NCI-H128 (cell line): ENCODE measurements around the gene CNTNAP3.
"Not testable (repeated sequence)": the region's sequence is repeated elsewhere in the genome, so short reads cannot be mapped to it uniquely, and the experiment has no call there.

Experiments
- DNase-seq: peaks from one replicate; lab custom pipeline; 2025; ENCODE audit not compliant: unreplicated experiment; lab: John Stamatoyannopoulos, UW

CNTNAP3 gene

GRCh38 chr9:39287980-39288379 is at the start of gene CNTNAP3:
Gene CNTNAP3, minus strand, starts transcription at chr9:39288167. Its CDS starts 103 bp downstream, at chr9:39288064.
- DNase-seq = not testable (repeated sequence)

- not testable (repeated sequence) for DNase-seq
Measured at GRCh38 chr9:39279995-39280394, 8.0 kb downstream of the CNTNAP3 start.

GRCh38 chr9:39242513-39242912 is 45.5 kb downstream of the CNTNAP3 start:
- DNase-seq = not testable (repeated sequence)

- not testable (repeated sequence) for DNase-seq
Measured at GRCh38 chr9:39232130-39232991, 55.6 kb downstream of the CNTNAP3 start.

- not testable (repeated sequence) for DNase-seq
Measured at GRCh38 chr9:39215976-39216375, 72.0 kb downstream of the CNTNAP3 start.

- not testable (repeated sequence) for DNase-seq
Measured at GRCh38 chr9:39209773-39210172, 78.2 kb downstream of the CNTNAP3 start.

- DNase-seq = not testable (repeated sequence)
Measured at GRCh38 chr9:39206643-39207042, 81.3 kb downstream of the CNTNAP3 start.

GRCh38 chr9:39205842-39206241 is 82.1 kb downstream of the CNTNAP3 start:
- DNase-seq = not testable (repeated sequence)

- not testable (repeated sequence) for DNase-seq
Measured at GRCh38 chr9:39200412-39200811, 87.6 kb downstream of the CNTNAP3 start.

- DNase-seq = not testable (repeated sequence)
Measured at GRCh38 chr9:39198000-39198709, 89.8 kb downstream of the CNTNAP3 start.

GRCh38 chr9:39171370-39171769 is 116.6 kb downstream of the CNTNAP3 start:
- DNase-seq = not testable (repeated sequence)

- not testable (repeated sequence) for DNase-seq
Measured at GRCh38 chr9:39157714-39158113, 130.3 kb downstream of the CNTNAP3 start.

- not testable (repeated sequence) for DNase-seq
Measured at GRCh38 chr9:39132826-39133552, 155.0 kb downstream of the CNTNAP3 start.

- DNase-seq = not testable (repeated sequence)
Measured at GRCh38 chr9:39121401-39121800, 166.6 kb downstream of the CNTNAP3 start.

GRCh38 chr9:39111746-39112145 is 176.2 kb downstream of the CNTNAP3 start:
- DNase-seq = not testable (repeated sequence)

- DNase-seq = no peak
Measured at GRCh38 chr9:39108145-39108544, 179.8 kb downstream of the CNTNAP3 start.

- DNase-seq = not testable (repeated sequence)
Measured at GRCh38 chr9:39097208-39097607, 190.8 kb downstream of the CNTNAP3 start.

- not testable (repeated sequence) for DNase-seq
Measured at GRCh38 chr9:39085311-39085710, 202.7 kb downstream of the CNTNAP3 start.

GRCh38 chr9:39082574-39082973 is 205.4 kb downstream of the CNTNAP3 start:
- not testable (repeated sequence) for DNase-seq

- not testable (repeated sequence) for DNase-seq
Measured at GRCh38 chr9:39080081-39080480, 207.9 kb downstream of the CNTNAP3 start.

- DNase-seq = not testable (repeated sequence)
Measured at GRCh38 chr9:39078621-39079256, 209.2 kb downstream of the CNTNAP3 start.
